Heart right ventricle (tissue), 16 donors: ENCODE results near the gene LGALS7. TPM values are rescaled to one million over a fixed set of nuclear protein-coding genes. Genes with fewer than 3 reads are reported as not detected.

Experiments used
- ATAC-seq, 8 donors: fragments of 200-7000 bp; cut with Tn5 transposase; one replicate each; pipeline ENCODE4 v1.9.1; 2020; ENCODE audit warnings: mild to moderate bottlenecking in 8 of 8, moderate library complexity in 8 of 8, moderate number of reproducible peaks in 1 of 8
- DNase-seq, 2 donors: peaks; one replicate each; pipeline ENCODE4 v3.0.0-alpha.2; 2020
- H3K27ac ChIP-seq, 10 donors: fragments of 200-600 bp; sonication (generic) in 2 of 10; one replicate each; pipeline versions ENCODE4 v1.5.0 to v1.8.0; 2020 to 2022; ENCODE audit warnings: mild to moderate bottlenecking in 3 of 10
- H3K27me3 ChIP-seq, 7 donors: fragments of 200-600 bp; one replicate each; pipeline ENCODE4 v1.8.0; 2021 to 2022; ENCODE audit warnings: mild to moderate bottlenecking in 2 of 7
- H3K36me3 ChIP-seq, 9 donors: fragments of 200-600 bp; sonication (generic) in 1 of 9; one replicate each; pipeline versions ENCODE4 v1.5.0 to v1.8.0; 2020 to 2022; ENCODE audit warnings: mild to moderate bottlenecking in 2 of 9
- H3K4me1 ChIP-seq, 9 donors: fragments of 200-600 bp; sonication (generic) in 1 of 9; one replicate each; pipeline versions ENCODE4 v1.5.0 to v1.8.0; 2020 to 2022; ENCODE audit warnings: mild to moderate bottlenecking in 4 of 9
- H3K4me3 ChIP-seq, 10 donors: fragments of 200-600 bp; sonication (generic) in 2 of 10; one replicate each; pipeline versions ENCODE4 v1.5.0 to v1.8.0; 2020 to 2022; ENCODE audit warnings: mild to moderate bottlenecking in 7 of 10, moderate library complexity in 2 of 10
- H3K9me3 ChIP-seq, 11 donors: fragments of 200-600 bp in 10 of 11; sonication (generic) in 2 of 11; one replicate each; pipeline versions ENCODE4 v1.5.0 to v1.8.0; 2013 to 2022; ENCODE audit warnings: mild to moderate bottlenecking in 2 of 11, control low read depth in 1 of 11, moderate library complexity in 1 of 11
- CTCF ChIP-seq, 9 donors: fragments of 200-600 bp; sonication (generic) in 2 of 9; IDR thresholded peaks; one replicate each; pipeline versions ENCODE4 v1.5.0 to v1.8.0; 2021 to 2022; ENCODE audit warnings: antibody characterized with exemption in 9 of 9, mild to moderate bottlenecking in 5 of 9, moderate library complexity in 1 of 9
- WGBS, 2 donors: extraction: QIAGEN DNeasy Blood & Tissue Kit; methylation state at CpG; one replicate each; pipeline ENCODE4 v1.1.7; 2013; ENCODE audit warnings: inconsistent platforms in 1 of 2; 5-methylcytosine and 5-hydroxymethylcytosine counted together
- intact Hi-C, 10 donors: fragments of 100-400 bp; cut with DNase I; formaldehyde crosslinking; loops; one replicate each; pipeline versions ENCODE4 v1.11.1 to v1.14.2; 2022
- polyA plus RNA-seq, 2 donors: library from polyadenylated mRNA; stranded (reverse); fragments of 200-250 nt; gene quantifications; one replicate each; pipeline ENCODE4 v1.2.3, GENCODE V29; 2013
- total RNA-seq, 10 donors: library from RNA; stranded (reverse); fragmentation: NEBNext Ultra II Directional in 3 of 10; extraction: Animal tissue kit (Norgen Biotek cat#: 25700) in 3 of 10; gene quantifications; one replicate each; pipeline versions ENCODE4 v1.2.1 to v1.2.4, GENCODE V29; 2021 to 2023
- donor health status: Arrhythmogenic right ventricular cardiomyopathy.
- donor health status: ischemic (EF 13 %, LVEDD 7.1; RV severe dilation, severe dysfunction).
- donor health status: healthy with polysubstance abuse.
- donor health status: DM: no; HTN: yes; CAD: no.
- donor health status: DM: no; HTN: no; CAD: no.
- donor health status: ischemic (EF 25% LVEDD 6.9; RV normal size, moderate dysfunction).
- donor health status: ischemic (EF 25% LVEDD 5.7; RV mildly dilated, moderate dysfunction).
- donor health status: healthy.
- donor health status: DM: yes; HTN: yes; CAD: no.
- donor health status: Ischemic cardiomyopathy.
- donor health status: ischemic (EF 35%, LVEDD 5.7; RV mildly dilated, moderate dysfunction).
- donor health status: nonischemic (EF 11% LVEDD 7.7; RV severe dilation, severe dysfunction).
- donor health status: DM: yes; HTN: yes; CAD: no.
- donor health status: PGD.
- donor health status: ischemic (EF 29% LVEDD 5.4; RV normal size, mild dysfunction).
- donor health status: nonischemic (EF 23%, LVEDD 6.1; RV moderate dilation, normal function).

Gene LGALS7
- total and polyA plus RNA-seq, 12 donors = not detected

GRCh38 chr19:38733241-38733492 lies 40.1 kb downstream of the LGALS7 start:
- no peak overlapping the region for H3K4me3 ChIP-seq
- H3K36me3 ChIP-seq = peaks cover 0 to 40% (median 23%) of the 10 kb centered on the region in 9 donors
- H3K27me3 ChIP-seq = no peaks in the 10 kb centered on the region
- ATAC-seq = no peak
- 93 to 100% methylated on average over 1 of the region's 1 CpG for WGBS, 2 donors
- intact Hi-C loops = loop anchor here in 5 of 10 donors (5.0 to 10.0 kb wide), 4 partner anchors 34 to 202 kb away; partner anchors contain the start of genes HNRNPL (in 1 of the 5), MRPS12 (in 1 of the 5) and SARS2 (in 1 of the 5)
- H3K27ac ChIP-seq = peak overlapping the region in 8 of 10 donors; percentile 18 to 79 (median 64)
- TF ChIP-seq CTCF (IDR thresholded peaks at IDR 0.05) = no peak
- H3K4me1 ChIP-seq = peaks cover 4 to 67% (median 38%) of the 10 kb centered on the region in 9 donors
- DNase-seq = no peak
- H3K9me3 ChIP-seq = no peaks in the 10 kb centered on the region

- DNase-seq (no peak), ATAC-seq (no peak)
- intact Hi-C loops = loop anchor here in 5 of 10 donors (5.0 to 10.0 kb wide), 4 partner anchors 36 to 203 kb away; partner anchors contain the start of genes HNRNPL (in 1 of the 5), MRPS12 (in 1 of the 5) and SARS2 (in 1 of the 5)
- peaks cover 0 to 54% (median 36%) of the 10 kb centered on the region in 9 donors for H3K36me3 ChIP-seq
- no peaks in the 10 kb centered on the region for H3K27me3 ChIP-seq
- H3K27ac ChIP-seq = peak overlapping the region in 8 of 10 donors; percentile 14 to 72 (median 62)
- no peak overlapping the region for H3K4me3 ChIP-seq
- H3K4me1 ChIP-seq = peaks cover 9 to 81% (median 47%) of the 10 kb centered on the region in 9 donors
- TF ChIP-seq CTCF (IDR thresholded peaks at IDR 0.05) = no peak
- H3K9me3 ChIP-seq = no peaks in the 10 kb centered on the region
- WGBS, 2 donors = 54 to 59% methylated on average over 10 of the region's 10 CpGs
Observed at GRCh38 chr19:38731654-38732301, 41.5 kb downstream of the LGALS7 start.

GRCh38 chr19:38730731-38731589 lies 42.4 kb downstream of the LGALS7 start:
- WGBS, 2 donors = 89 to 91% methylated on average over 19 of the region's 19 CpGs
- H3K9me3 ChIP-seq = no peaks in the 10 kb centered on the region
- TF ChIP-seq CTCF (IDR thresholded peaks at IDR 0.05) = no peak
- no peaks in the 10 kb centered on the region for H3K27me3 ChIP-seq
- ATAC-seq (no peak), DNase-seq (no peak)
- H3K4me3 ChIP-seq = no peak overlapping the region
- peak overlapping the region in 7 of 10 donors; percentile 18 to 86 (median 64) for H3K27ac ChIP-seq
- peaks cover 0 to 62% (median 42%) of the 10 kb centered on the region in 9 donors for H3K36me3 ChIP-seq
- H3K4me1 ChIP-seq = peaks cover 9 to 83% (median 52%) of the 10 kb centered on the region in 9 donors
- intact Hi-C loops = loop anchor here in 5 of 10 donors (5.0 to 10.0 kb wide), 4 partner anchors 36 to 204 kb away; partner anchors contain the start of genes HNRNPL (in 1 of the 5), MRPS12 (in 1 of the 5) and SARS2 (in 1 of the 5)

- no peaks in the 10 kb centered on the region for H3K27me3 ChIP-seq
- H3K36me3 ChIP-seq = peaks cover 4 to 67% (median 47%) of the 10 kb centered on the region in 9 donors
- no peak overlapping the region for H3K4me3 ChIP-seq
- DNase-seq (no peak), ATAC-seq (no peak)
- peak overlapping the region in 4 of 10 donors; percentile 25 to 86 (median 53) for H3K27ac ChIP-seq
- 83 to 85% methylated on average over 7 of the region's 7 CpGs for WGBS, 2 donors
- intact Hi-C loops = loop anchor here in 5 of 10 donors (5.0 to 10.0 kb wide), 4 partner anchors 37 to 204 kb away; partner anchors contain the start of genes HNRNPL (in 1 of the 5), MRPS12 (in 1 of the 5) and SARS2 (in 1 of the 5)
- H3K9me3 ChIP-seq = no peaks in the 10 kb centered on the region
- TF ChIP-seq CTCF (IDR thresholded peaks at IDR 0.05) = no peak
- peaks cover 9 to 89% (median 52%) of the 10 kb centered on the region in 9 donors for H3K4me1 ChIP-seq
Observed at GRCh38 chr19:38730470-38730730, 42.9 kb downstream of the LGALS7 start.
